HepG2 (cell line): ENCODE data around the gene MNAT1.

ENCODE experiments used
- CEBPB ChIP-seq: IDR thresholded peaks from 2 replicates; pipeline ENCODE4 v1.6.1; 2011; ENCODE audit warnings: low read depth, low read length, improper control_type of control experiment, borderline replicate concordance
- MYC ChIP-seq: sonication (generic); formaldehyde crosslinking; IDR thresholded peaks from 2 replicates; pipeline ENCODE4 v1.9.0; 2021; ENCODE audit warnings: missing genetic modification reagents, borderline replicate concordance
- PITX1 ChIP-seq: sonication (generic); formaldehyde crosslinking; IDR thresholded peaks from 2 replicates; pipeline ENCODE4 v1.5.1; 2020; ENCODE audit warnings: mild to moderate bottlenecking, missing genetic modification reagents
- POLR2AphosphoS5 ChIP-seq: IDR thresholded peaks from 2 replicates; pipeline ENCODE4 v1.6.1; 2012; ENCODE audit warnings: low read depth, low read length
- POLR2G ChIP-seq: fragments of 200-400 bp; formaldehyde crosslinking; IDR thresholded peaks from 2 replicates; pipeline ENCODE4 v1.6.1; 2018; ENCODE audit warnings: mild to moderate bottlenecking, low read depth, low read length, moderate library complexity
- ZBTB4 ChIP-seq: sonication (generic); formaldehyde crosslinking; IDR thresholded peaks from 2 replicates; pipeline ENCODE4 v1.4.0; 2020; ENCODE audit warnings: missing genetic modification reagents, mild to moderate bottlenecking, borderline replicate concordance
- ZFY ChIP-seq: sonication (generic); formaldehyde crosslinking; IDR thresholded peaks from 2 replicates; pipeline ENCODE4 v1.4.0; 2020; ENCODE audit warnings: missing genetic modification reagents
- ZGPAT ChIP-seq: IDR thresholded peaks from 2 replicates; pipeline ENCODE4 v1.6.1; 2016; ENCODE audit warnings: mild to moderate bottlenecking
- ZNF468 ChIP-seq: sonication (generic); formaldehyde crosslinking; IDR thresholded peaks from 2 replicates; pipeline ENCODE4 v1.8.0; 2022; ENCODE audit warnings: mild to moderate bottlenecking, moderate library complexity, missing genetic modification reagents
- ZNF776 ChIP-seq: sonication (generic); formaldehyde crosslinking; IDR thresholded peaks from 2 replicates; pipeline ENCODE4 v1.4.0; 2020; ENCODE audit warnings: mild to moderate bottlenecking, missing genetic modification reagents
- ZSCAN29 ChIP-seq: sonication (generic); formaldehyde crosslinking; conservative IDR thresholded peaks from 2 replicates; pipeline ENCODE4 v1.4.0; 2020; ENCODE audit warnings: mild to moderate bottlenecking, missing genetic modification reagents
- ZSCAN5A ChIP-seq: sonication (generic); formaldehyde crosslinking; IDR thresholded peaks from 2 replicates; pipeline ENCODE4 v1.8.0; 2022; ENCODE audit warnings: mild to moderate bottlenecking, missing genetic modification reagents, borderline replicate concordance
- TF ChIP-seq, protein P1 (sequence below): sonication (generic); formaldehyde crosslinking; IDR thresholded peaks from 2 replicates; pipeline ENCODE4 v1.5.0; 2020; ENCODE audit warnings: mild to moderate bottlenecking, missing genetic modification reagents, moderate library complexity

DNA sequence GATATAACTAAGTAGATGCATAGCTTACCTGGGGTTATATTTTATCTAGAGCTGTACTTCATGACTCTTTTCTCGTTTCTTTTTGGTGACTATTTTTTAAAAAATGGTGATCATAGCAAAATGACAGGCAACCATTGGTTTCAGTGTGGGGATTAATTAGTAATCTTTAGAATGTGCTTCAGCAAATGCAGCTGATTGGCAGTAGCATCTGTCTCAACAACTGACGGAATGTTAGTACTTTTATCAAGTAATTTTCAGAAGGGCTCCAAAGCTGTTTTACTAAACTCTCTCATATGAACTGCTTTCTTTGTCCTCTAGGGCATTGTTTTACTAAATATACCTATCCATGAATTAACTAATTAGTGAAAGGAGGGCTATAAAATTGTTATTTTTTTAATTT lies 128.7 kb downstream of the MNAT1 start:
- TF ChIP-seq ZSCAN29 (no peak), ZBTB4 (CRISPR knock-in tag) (no peak), ZFY (CRISPR knock-in tag) (no peak), POLR2AphosphoS5 (no peak), CEBPB (no peak), MYC (CRISPR knock-in tag) (no peak), ZNF776 (CRISPR knock-in tag) (no peak), PITX1 (CRISPR knock-in tag) (no peak), POLR2G (no peak), ZNF468 (no peak), ZGPAT (no peak), ZSCAN5A (CRISPR knock-in tag) (no peak)
- TF ChIP-seq, protein P1, sequence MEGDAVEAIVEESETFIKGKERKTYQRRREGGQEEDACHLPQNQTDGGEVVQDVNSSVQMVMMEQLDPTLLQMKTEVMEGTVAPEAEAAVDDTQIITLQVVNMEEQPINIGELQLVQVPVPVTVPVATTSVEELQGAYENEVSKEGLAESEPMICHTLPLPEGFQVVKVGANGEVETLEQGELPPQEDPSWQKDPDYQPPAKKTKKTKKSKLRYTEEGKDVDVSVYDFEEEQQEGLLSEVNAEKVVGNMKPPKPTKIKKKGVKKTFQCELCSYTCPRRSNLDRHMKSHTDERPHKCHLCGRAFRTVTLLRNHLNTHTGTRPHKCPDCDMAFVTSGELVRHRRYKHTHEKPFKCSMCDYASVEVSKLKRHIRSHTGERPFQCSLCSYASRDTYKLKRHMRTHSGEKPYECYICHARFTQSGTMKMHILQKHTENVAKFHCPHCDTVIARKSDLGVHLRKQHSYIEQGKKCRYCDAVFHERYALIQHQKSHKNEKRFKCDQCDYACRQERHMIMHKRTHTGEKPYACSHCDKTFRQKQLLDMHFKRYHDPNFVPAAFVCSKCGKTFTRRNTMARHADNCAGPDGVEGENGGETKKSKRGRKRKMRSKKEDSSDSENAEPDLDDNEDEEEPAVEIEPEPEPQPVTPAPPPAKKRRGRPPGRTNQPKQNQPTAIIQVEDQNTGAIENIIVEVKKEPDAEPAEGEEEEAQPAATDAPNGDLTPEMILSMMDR (CRISPR knock-in tag), result no peak
